Type B pancreatic cell (in vitro differentiated cells): ENCODE results near the gene UQCR10. TPM values are rescaled to one million over a fixed set of nuclear protein-coding genes. Genes with fewer than 3 reads are reported as not detected.

Source experiments
- DNase-seq: peaks from one replicate; pipeline ENCODE4 v3.0.0; 2021; ENCODE audit warnings: mixed read lengths; ENCODE audit not compliant: unreplicated experiment; ENCODE audit errors: extremely low spot score
- H3K27ac Mint-ChIP-seq: 2 replicates; pipeline ENCODE4 v1.8.0; 2021; ENCODE audit warnings: mild to moderate bottlenecking, mixed read lengths
- H3K27me3 Mint-ChIP-seq: 2 replicates; pipeline ENCODE4 v1.8.0; 2021; ENCODE audit warnings: mixed read lengths
- H3K36me3 Mint-ChIP-seq: 2 replicates; pipeline ENCODE4 v1.8.0; 2021; ENCODE audit warnings: mixed read lengths
- H3K4me1 Mint-ChIP-seq: one replicate; pipeline ENCODE4 v1.8.0; 2021; ENCODE audit warnings: mixed read lengths; ENCODE audit not compliant: unreplicated experiment
- H3K4me3 Mint-ChIP-seq: 2 replicates; pipeline ENCODE4 v1.8.0; 2021; ENCODE audit warnings: mild to moderate bottlenecking, mixed read lengths
- H3K9me3 Mint-ChIP-seq: 2 replicates; pipeline ENCODE4 v1.8.0; 2021; ENCODE audit warnings: mixed read lengths
- total RNA-seq: library from RNA; stranded (reverse); gene quantifications from 2 replicates; pipeline ENCODE4 v1.2.1, GENCODE V29; 2021; ENCODE audit warnings: low replicate concordance
- TF ChIP-seq, protein P1 (sequence below): fragments of 200-600 bp; sonication (generic); conservative IDR thresholded peaks from 2 replicates; pipeline ENCODE4 v1.5.0; 2021; ENCODE audit warnings: antibody characterized with exemption, mild to moderate bottlenecking

The UQCR10 gene
- total RNA-seq, 1 donor from 2014 or later = 137 TPM

DNA sequence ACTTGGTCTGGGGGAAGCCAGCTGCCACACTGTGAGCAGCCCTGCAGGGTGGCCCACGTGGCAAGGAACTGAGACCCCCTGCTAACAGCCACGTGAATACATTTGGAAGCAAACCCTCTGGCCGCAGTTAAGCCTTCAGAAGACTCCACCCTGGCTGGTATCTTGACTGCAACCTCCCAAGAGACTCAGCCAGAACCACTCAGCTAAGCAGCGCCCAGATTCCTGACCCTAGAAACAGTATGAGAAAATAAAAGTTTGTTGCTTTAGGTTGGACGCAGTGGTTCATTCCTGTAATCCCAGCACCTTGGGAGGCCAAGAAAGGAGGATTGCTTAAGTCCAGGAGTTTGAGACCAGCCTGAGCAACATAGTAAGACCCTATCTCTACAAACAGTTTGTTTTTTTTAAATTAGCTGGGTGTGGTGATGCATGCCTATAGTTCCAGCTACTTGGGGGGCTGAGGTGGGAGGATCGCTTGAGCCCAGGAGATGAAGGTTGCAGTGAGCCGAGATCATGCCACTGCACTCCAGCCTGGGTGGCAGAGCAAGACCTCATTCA is 9.0 kb upstream of the UQCR10 start:
- TF ChIP-seq, protein P1, sequence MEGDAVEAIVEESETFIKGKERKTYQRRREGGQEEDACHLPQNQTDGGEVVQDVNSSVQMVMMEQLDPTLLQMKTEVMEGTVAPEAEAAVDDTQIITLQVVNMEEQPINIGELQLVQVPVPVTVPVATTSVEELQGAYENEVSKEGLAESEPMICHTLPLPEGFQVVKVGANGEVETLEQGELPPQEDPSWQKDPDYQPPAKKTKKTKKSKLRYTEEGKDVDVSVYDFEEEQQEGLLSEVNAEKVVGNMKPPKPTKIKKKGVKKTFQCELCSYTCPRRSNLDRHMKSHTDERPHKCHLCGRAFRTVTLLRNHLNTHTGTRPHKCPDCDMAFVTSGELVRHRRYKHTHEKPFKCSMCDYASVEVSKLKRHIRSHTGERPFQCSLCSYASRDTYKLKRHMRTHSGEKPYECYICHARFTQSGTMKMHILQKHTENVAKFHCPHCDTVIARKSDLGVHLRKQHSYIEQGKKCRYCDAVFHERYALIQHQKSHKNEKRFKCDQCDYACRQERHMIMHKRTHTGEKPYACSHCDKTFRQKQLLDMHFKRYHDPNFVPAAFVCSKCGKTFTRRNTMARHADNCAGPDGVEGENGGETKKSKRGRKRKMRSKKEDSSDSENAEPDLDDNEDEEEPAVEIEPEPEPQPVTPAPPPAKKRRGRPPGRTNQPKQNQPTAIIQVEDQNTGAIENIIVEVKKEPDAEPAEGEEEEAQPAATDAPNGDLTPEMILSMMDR = no peak
- no peaks in the 10 kb centered on the region for H3K36me3 Mint-ChIP-seq
- no peaks in the 10 kb centered on the region for H3K9me3 Mint-ChIP-seq
- H3K4me3 Mint-ChIP-seq = no peak overlapping the region
- H3K4me1 Mint-ChIP-seq = peaks cover 4% of the 10 kb centered on the region
- H3K27ac Mint-ChIP-seq = no peak overlapping the region
- DNase-seq = no peak
- no peaks in the 10 kb centered on the region for H3K27me3 Mint-ChIP-seq

DNA sequence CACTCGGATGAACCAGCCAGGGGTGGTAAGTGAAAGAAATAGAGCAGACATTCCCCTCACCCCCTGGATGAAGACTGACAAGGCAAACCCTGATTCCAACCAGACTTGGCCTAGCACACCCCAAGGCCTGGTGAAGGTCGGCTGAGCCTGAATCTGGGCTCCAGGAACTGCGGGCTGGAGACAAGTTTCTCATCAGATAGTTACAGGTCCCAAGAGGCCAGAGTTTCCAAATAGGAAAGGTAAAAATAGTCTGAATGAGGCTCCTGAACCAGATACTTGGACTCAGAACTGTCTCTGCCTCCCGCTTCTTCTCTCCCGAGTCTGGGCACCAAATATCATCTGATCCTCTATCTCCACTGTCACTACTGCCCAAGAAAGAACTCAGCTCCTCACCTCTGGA is 8.2 kb upstream of the UQCR10 start:
- no peaks in the 10 kb centered on the region for H3K36me3 Mint-ChIP-seq
- no peaks in the 10 kb centered on the region for H3K9me3 Mint-ChIP-seq
- H3K4me3 Mint-ChIP-seq = no peak overlapping the region
- no peak for DNase-seq
- TF ChIP-seq, protein P1 = no peak
- H3K27me3 Mint-ChIP-seq = no peaks in the 10 kb centered on the region
- peaks cover 4% of the 10 kb centered on the region for H3K4me1 Mint-ChIP-seq
- no peak overlapping the region for H3K27ac Mint-ChIP-seq

DNA sequence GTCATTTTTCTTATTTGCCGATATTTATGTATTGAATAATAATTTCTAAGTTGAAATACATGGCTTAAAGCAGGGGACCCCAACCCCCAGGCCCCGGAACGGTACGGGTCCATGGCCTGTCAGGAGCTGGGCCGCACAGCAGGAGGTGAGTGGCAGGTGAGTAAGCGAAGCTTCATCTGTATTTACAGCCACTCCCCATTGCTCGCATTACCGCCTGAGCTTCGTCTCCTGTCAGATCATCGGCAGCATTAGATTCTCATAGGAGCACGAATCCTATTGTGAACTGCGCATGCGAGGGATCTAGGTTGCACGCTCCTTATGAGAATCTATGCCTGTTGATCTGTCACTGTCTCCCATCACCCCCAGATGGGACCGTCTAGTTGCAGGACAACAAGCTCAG is 4.9 kb upstream of the UQCR10 start:
- no peak overlapping the region for H3K27ac Mint-ChIP-seq
- no peak overlapping the region for H3K4me3 Mint-ChIP-seq
- no peak for DNase-seq
- H3K4me1 Mint-ChIP-seq = peaks cover 11% of the 10 kb centered on the region
- peaks cover 4% of the 10 kb centered on the region for H3K9me3 Mint-ChIP-seq
- TF ChIP-seq, protein P1 = no peak
- H3K36me3 Mint-ChIP-seq = no peaks in the 10 kb centered on the region
- H3K27me3 Mint-ChIP-seq = no peaks in the 10 kb centered on the region

DNA sequence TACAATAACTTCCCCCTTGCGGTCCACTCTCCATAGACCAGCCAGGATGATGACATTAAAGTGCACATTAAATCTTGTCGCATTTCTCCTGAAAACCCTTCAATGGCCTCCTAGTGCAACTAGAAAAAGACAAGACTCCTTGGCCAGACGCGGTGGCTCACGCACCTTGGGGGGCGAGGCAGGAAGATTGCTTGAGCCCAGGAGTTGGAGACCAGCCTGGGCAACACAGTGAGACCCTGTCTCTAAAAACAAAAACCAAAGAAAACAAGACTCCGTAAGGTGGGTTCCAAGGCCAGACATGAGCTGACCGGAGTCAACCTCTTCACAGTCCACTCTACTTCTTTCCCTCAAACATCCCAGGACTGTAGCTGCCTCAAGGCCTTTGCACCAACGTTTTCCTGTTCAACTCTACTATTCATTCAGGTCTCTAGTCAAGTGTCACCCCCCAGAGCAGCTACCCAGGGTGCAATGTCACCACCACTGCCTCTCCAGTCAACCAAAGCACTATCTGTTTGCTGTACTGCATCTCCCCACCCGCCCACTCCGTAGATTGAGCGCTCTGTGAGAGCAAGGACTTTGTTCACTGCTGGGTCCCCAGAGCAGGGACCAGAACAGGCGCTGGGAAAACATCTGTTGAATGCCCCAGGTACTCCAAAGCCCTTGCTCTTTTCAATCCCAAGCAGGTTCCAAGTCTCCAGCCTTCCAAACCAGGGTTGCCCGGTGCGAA is 1.1 kb upstream of the UQCR10 start:
- Mint-ChIP-seq H3K4me1 (peaks cover 14% of the 10 kb centered on the region), H3K4me3 (peak overlapping the region; percentile 100), H3K36me3 (peaks cover 19% of the 10 kb centered on the region), H3K9me3 (peaks cover 4% of the 10 kb centered on the region), H3K27ac (peak overlapping the region; percentile 96), H3K27me3 (no peaks in the 10 kb centered on the region)
- TF ChIP-seq, protein P1 = no peak
- no peak for DNase-seq

DNA sequence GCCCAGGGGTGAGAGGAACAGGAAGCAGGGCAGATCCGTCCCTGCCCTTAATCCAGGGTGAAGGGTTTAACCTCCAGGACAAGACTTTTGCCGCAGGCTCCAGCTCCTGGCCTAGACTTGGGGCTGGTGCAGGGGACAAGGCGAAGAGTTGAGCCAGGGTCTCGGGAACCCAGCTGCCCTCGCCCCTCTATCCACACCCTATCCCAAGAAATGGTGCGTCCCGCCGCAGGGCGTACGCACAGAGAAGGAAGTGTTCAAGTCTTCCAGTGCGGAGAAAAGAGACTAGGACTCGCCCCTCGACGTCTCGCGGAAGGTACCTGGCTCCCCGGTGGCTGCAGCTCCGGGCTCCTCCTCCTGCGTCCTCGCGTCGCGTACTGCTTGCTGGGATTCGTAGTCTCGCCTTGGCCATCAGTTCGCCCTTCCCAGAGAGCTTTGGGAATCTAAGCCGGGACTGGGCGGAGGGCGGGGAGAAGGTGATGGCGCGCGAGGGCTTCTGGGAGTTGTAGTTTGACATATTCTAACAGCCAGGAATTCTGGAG is 468 bp upstream of the UQCR10 start, which contains the start of gene ZMAT5:
Gene ZMAT5 (minus strand): TSS at position 376 of the 539 bp plus-strand sequence. CDS start 18,463 bp downstream, outside the sequence.
- TF ChIP-seq, protein P1 = no peak
- Mint-ChIP-seq H3K4me1 (peaks cover 14% of the 10 kb centered on the region), H3K9me3 (peaks cover 4% of the 10 kb centered on the region), H3K27ac (peak within 1 kb of the TSS; percentile 96), H3K36me3 (peaks cover 19% of the 10 kb centered on the region), H3K4me3 (peak within 1 kb of the TSS; percentile 100), H3K27me3 (no peaks in the 10 kb centered on the region)
- peak; percentile 93 for DNase-seq
